Activated CD8-positive, alpha-beta memory T cell treated with anti-CD3 and anti-CD28 coated beads, Interleukin-2, amount 50 U/mL, for 4 hours (primary cell): ENCODE data around the gene GNB1L.

Experiments
- DNase-seq: peaks from one replicate; pipeline ENCODE4 v3.0.0-alpha.2; 2020

Gene GNB1L

DNA sequence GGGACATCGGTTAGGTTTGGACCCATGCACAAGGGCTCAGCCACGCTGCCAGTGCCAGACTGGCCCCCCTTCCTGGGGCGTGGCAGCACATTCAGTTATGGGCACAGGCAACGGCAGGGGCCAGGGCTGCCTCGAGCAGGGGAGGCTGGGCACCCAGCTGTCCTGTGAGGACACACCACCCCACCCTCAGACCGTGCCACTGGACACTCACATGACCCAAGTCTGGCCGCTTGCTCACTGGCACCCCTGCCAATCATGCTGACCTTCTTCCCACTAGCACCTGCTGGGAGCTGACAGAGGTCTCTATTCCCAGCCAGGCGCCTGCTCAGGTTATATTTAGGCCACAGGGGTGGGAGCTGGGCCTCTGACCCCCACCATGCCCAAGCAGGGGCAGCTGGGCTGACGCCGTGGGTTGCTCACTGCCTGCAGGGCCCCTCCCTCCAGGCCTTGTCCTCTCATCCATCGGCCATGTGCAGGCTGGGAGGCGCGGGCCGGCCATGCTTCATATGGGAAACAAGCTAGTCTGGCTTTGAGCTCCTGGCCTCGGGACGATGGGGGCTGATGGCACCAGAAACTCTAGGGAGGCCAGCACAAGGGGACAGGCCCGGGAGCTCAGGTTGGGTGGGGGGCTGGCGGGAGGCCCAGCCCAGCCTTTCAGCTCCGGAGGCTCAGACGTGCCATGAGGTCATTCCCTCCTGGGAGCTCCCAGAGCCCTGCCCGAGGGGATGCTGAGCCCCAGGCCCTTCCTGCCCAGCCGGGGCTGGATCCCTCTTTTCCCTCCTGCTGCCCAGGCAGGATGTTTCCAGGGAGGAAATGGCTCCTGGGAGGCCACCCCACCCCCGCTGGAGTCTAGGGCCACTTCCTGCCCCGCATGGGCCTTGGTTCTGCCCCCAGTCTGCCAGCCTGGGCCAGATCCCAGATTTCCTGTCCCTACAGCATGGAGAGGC lies 109.2 kb downstream of the GNB1L start:
- DNase-seq, result no peak

DNA sequence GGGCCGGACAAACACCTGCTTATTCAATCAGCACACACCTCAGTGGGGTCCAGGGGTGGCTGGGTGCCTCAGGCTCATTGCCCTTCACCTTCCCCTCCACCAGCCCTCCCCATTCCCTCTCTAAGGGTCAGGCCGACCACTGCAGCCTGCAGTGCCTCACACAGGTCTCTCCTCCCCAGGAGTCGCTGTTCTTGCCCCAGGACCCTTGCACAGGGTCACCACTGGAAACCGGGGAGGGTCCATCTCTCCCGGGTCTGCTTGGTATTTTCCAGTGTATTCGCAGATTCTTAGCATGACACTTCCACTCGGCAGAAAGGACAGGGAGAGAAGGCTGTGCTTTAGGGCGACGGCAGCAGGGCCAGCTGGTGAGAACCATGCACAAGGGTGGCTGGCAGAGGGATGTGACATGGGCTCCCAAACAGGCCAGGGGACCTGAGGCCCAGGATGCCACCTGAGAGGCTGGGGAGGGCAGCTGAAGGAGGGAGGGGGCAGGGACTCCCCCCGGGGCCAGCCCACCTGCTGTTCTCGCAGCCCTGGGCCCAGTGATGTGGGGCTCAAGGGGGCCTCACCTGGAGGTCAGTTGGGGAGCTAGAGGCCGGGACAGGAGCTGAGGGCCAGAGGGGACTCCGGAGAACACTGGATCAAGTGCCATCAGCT lies 110.2 kb downstream of the GNB1L start:
- DNase-seq, result no peak

- DNase-seq, result no peak
These were observed 111.0 kb downstream of the GNB1L start for GRCh38 chr22:19743651-19744050.

GRCh38 chr22:19743081-19743480 lies 111.6 kb downstream of the GNB1L start:
- no peak for DNase-seq

DNA sequence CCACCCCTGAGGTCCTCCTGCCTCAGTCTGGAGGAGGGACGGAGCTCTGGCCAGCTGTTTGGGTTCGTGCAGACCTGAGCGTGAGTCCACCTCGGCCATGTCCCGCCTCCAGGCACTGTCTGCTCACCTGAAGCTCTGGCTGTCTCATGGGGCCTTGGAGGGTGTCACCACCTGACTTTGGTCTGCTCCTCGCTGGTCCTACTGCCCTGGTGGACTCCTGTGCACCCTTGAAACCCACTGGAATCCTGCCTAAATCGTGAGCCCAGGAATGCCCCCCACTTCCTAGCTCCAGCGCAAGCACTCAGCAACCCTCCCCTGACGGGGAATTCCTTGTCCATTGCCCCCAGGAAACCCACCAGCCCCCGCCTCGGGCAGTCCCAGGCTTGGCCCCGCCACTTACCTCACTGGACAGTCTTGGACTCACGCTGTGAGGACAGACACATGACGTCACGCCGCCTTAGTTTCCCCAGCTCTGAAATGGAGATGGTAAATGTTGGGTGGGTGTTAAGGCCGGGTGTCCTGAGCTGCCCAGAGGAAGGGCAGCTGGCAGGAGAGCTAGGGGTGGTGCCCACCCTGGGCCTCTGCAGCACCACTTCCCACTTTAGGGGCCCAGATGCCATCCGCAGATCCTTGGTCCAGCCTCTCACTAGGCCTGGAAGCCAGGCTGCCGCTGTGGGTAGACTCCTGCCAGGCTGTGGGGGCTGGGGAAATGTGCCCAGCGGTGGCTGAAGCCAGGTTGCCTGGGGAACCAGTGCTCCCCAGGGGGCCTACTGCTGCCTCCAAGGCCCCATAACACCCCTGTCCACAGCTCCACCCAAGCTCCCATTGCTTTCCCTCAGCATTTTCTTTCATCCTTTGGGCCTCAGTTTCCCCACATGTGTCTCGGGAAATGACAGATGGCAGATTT lies 112.3 kb downstream of the GNB1L start:
- DNase-seq, result no peak

- DNase-seq, result no peak
These were observed 113.6 kb downstream of the GNB1L start for GRCh38 chr22:19741053-19741452.

- DNase-seq, result no peak
These were observed 114.1 kb downstream of the GNB1L start for GRCh38 chr22:19740586-19740985.

- DNase-seq, result no peak
These were observed 114.7 kb downstream of the GNB1L start for GRCh38 chr22:19739911-19740449.

- no peak for DNase-seq
These were observed 115.2 kb downstream of the GNB1L start for GRCh38 chr22:19739448-19739895.

DNA sequence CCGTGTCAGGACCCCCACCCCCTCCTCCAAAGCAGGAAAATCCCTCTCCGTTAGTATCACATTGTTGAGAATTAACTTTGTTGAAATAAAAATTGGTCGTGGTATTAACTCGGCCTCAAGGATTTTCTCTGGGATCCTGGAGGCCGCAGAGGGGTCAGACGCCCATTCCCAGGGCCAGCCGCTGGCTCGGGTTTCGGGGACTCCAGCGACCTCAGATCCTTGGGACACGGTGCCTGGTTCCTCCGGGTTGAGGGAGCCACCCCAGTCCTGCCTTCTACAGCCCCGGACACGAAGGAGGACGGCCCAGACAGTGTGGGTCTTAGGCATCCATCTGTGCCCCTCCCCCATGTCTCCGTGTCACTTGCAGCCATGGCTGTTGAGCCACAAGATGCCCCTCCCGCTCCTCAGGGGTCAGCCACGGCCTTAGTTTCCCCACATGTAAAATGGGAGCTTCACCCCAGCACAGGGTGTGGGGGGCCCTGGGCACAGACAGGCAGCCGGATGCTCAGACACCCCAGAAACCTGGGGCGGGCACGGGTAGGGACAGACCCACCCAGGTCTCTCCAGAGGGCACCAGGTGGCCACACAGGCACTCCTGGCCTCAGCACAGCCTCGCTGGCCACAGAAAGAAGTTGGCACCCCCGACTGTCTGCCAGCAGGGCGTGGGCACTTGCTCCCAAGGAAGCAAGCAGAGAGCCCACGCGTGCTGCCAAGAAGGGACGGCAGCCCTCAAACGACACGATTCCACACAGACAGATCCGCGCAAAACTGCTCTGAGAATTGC lies 115.8 kb downstream of the GNB1L start:
- no peak for DNase-seq

- DNase-seq, result no peak
These were observed 116.6 kb downstream of the GNB1L start for GRCh38 chr22:19737846-19738663.

DNA sequence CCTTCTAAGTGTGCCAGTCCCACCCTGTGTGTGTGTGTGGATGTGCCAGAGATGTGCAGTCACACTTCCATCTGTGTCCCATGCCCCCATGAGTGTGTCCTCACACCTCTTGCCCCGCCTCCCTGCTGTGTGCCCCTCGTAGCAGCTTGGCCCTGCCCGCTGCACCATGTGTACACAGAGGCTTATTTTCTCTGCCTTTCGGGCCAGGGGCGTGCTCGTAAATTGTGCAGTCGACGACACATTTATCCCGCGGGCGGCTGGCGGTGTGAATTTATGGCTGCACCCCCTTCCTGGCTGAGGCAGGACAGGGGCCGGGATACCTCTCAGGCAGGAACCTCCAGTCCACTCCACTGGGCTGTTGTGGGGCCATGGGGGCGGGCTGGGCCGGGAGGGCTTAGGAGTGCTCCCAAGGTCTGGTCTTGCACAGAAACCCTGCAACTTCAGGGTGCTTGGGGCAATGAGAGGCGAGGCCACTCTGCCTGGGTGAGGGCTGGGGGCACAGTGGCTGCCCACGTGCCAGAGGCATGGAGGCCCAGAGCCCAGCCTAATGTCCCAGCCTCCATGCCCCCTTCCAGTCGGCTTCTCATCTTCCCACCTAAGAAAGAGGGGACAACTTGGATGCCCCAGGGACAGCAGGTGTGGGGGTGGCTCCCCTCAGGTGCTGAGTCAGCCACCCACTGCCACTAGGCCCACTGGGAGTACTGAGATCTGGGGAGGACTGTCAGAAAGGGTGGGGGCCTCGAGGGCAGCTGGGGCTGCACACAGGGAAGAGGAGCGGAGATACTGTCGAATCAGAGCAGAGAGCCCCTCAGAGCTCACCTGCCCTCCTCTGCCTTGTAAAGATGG lies 118.8 kb downstream of the GNB1L start:
- DNase-seq, result no peak

GRCh38 chr22:19734837-19735382 lies 119.8 kb downstream of the GNB1L start:
- DNase-seq, result no peak

DNA sequence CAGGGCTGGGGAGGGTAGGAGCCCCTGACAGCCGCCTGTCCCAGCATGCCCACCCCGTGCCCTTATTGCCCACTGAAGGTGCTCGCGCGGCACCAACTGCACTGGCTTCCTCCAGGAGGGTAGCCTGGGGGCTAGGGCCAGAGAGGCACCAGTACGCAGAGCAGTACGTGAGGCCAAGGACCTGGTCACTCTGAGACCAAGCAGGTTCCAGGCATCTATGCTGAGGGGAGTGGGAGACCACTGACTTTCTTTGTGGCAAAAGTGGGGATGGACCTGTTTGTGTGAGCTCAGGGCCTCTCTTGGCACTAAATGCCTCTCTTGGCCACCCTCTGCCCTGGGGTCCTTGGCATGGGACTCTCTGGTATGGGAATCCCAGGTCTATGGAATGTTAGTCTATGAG lies 120.5 kb downstream of the GNB1L start:
- no peak for DNase-seq

- DNase-seq, result no peak
These were observed 120.9 kb downstream of the GNB1L start for GRCh38 chr22:19733755-19734154.
